Neural cell (in vitro differentiated cells): ENCODE results near the gene GDPD5. TPM values are rescaled to one million over a fixed set of nuclear protein-coding genes. Genes with fewer than 3 reads are reported as not detected.

Source experiments
- H2AFZ ChIP-seq: fragments of 200-600, 300-800 bp; sonication (generic), shearing (Covaris generic); 2 replicates; pipeline ENCODE4 v1.6.0; 2014; ENCODE audit warnings: low read depth, mild to moderate bottlenecking, antibody characterized with exemption, low read length, moderate library complexity
- H3F3A ChIP-seq: fragments of 200-600 bp; shearing (Covaris generic); 2 replicates; pipeline ENCODE4 v1.6.1; 2016; ENCODE audit warnings: mild to moderate bottlenecking, moderate library complexity, mixed read lengths, antibody characterized with exemption, low read length; ENCODE audit not compliant: insufficient read depth, poor library complexity, severe bottlenecking
- H3K27ac ChIP-seq: fragments of 200-600, 300-800 bp; sonication (generic), shearing (Covaris generic); 2 replicates; pipeline ENCODE4 v1.5.1; 2014; ENCODE audit warnings: mild to moderate bottlenecking, low read length, moderate library complexity
- H3K27me3 ChIP-seq: fragments of 300-800, 200-600 bp; sonication (generic), shearing (Covaris generic); 2 replicates; pipeline ENCODE4 v1.6.0; 2014; ENCODE audit warnings: mild to moderate bottlenecking, low read depth, low read length, moderate library complexity; ENCODE audit not compliant: insufficient read depth
- H3K36me3 ChIP-seq: fragments of 300-800, 200-600 bp; sonication (generic), shearing (Covaris generic); 2 replicates; pipeline ENCODE4 v1.5.1; 2014; ENCODE audit warnings: mild to moderate bottlenecking, antibody characterized with exemption, low read length, moderate library complexity; ENCODE audit not compliant: insufficient read depth
- H3K4me2 ChIP-seq: fragments of 300-800, 200-600 bp; sonication (generic), shearing (Covaris generic); 2 replicates; pipeline ENCODE4 v1.6.0; 2014; ENCODE audit warnings: mild to moderate bottlenecking, low read length
- H3K4me3 ChIP-seq: fragments of 300-800, 200-600 bp; sonication (generic), shearing (Covaris generic); 2 replicates; pipeline ENCODE4 v1.5.1; 2014; ENCODE audit warnings: mild to moderate bottlenecking, low read length, moderate library complexity
- H3K79me2 ChIP-seq: fragments of 200-600 bp; shearing (Covaris generic); replicated peaks from 2 replicates; pipeline ENCODE4 v1.6.0; 2014; ENCODE audit warnings: mild to moderate bottlenecking, low read length, moderate library complexity; ENCODE audit not compliant: insufficient read depth
- H3K9ac ChIP-seq: fragments of 300-800, 200-600 bp; sonication (generic), shearing (Covaris generic); 2 replicates; pipeline ENCODE4 v1.6.1; 2016; ENCODE audit warnings: mild to moderate bottlenecking, low read length, mixed read lengths
- H3K9me2 ChIP-seq: fragments of 200-600 bp; shearing (Covaris generic); 2 replicates; pipeline ENCODE4 v1.6.1; 2016; ENCODE audit warnings: mild to moderate bottlenecking, low read length, mixed read lengths; ENCODE audit not compliant: insufficient read depth
- H3K9me3 ChIP-seq: fragments of 200-600, 300-800 bp; sonication (generic), shearing (Covaris generic); 2 replicates; pipeline ENCODE4 v1.6.1; 2016; ENCODE audit warnings: mild to moderate bottlenecking, mixed run types, low read length, moderate library complexity, mixed read lengths
- H4K20me1 ChIP-seq: fragments of 200-600 bp; shearing (Covaris generic); 2 replicates; pipeline ENCODE4 v1.6.1; 2016; ENCODE audit warnings: mild to moderate bottlenecking, mixed run types; ENCODE audit not compliant: insufficient read depth
- CTCF ChIP-seq: fragments of 450-650 bp; IDR thresholded peaks from 2 replicates; pipeline ENCODE4 v1.5.1; 2014; ENCODE audit warnings: antibody characterized with exemption, mild to moderate bottlenecking, moderate library complexity; ENCODE audit not compliant: poor library complexity, severe bottlenecking
- EP300 ChIP-seq: fragments of 450-650 bp; conservative IDR thresholded peaks from 2 replicates; pipeline ENCODE4 v1.6.1; 2014; ENCODE audit warnings: antibody characterized with exemption, mild to moderate bottlenecking, moderate library complexity; ENCODE audit not compliant: poor library complexity, severe bottlenecking
- EZH2 ChIP-seq: fragments of 200-600, 300-800 bp; shearing (Covaris generic), sonication (generic); IDR thresholded peaks from 2 replicates; pipeline ENCODE4 v1.6.1; 2014; ENCODE audit warnings: antibody characterized with exemption, low read length, borderline replicate concordance, mild to moderate bottlenecking; ENCODE audit not compliant: insufficient read depth, poor library complexity, severe bottlenecking
- MXI1 ChIP-seq: fragments of 450-650 bp; conservative IDR thresholded peaks from 2 replicates; pipeline ENCODE4 v1.6.1; 2014; ENCODE audit warnings: antibody characterized with exemption, mild to moderate bottlenecking; ENCODE audit not compliant: poor library complexity, severe bottlenecking
- POLR2AphosphoS5 ChIP-seq: IDR thresholded peaks from 2 replicates; pipeline ENCODE4 v1.6.1; 2012
- RAD21 ChIP-seq: fragments of 450-650 bp; conservative IDR thresholded peaks from 2 replicates; pipeline ENCODE4 v1.6.1; 2014; ENCODE audit warnings: antibody characterized with exemption, mild to moderate bottlenecking, moderate library complexity
- REST ChIP-seq: IDR thresholded peaks from 2 replicates; pipeline ENCODE4 v1.6.1; 2012; ENCODE audit warnings: borderline replicate concordance
- SMC3 ChIP-seq: fragments of 450-650 bp; conservative IDR thresholded peaks from 2 replicates; pipeline ENCODE4 v1.6.1; 2014; ENCODE audit warnings: antibody characterized with exemption, mild to moderate bottlenecking, moderate library complexity; ENCODE audit not compliant: poor library complexity
- TAF1 ChIP-seq: IDR thresholded peaks from 2 replicates; pipeline ENCODE4 v1.6.1; 2012; ENCODE audit warnings: low read depth
- polyA plus RNA-seq: library from polyadenylated mRNA; depleted of rRNA; stranded (reverse); fragments of >200 nt; gene quantifications from 2 replicates; pipeline ENCODE4 v1.2.3, GENCODE V29; 2014

Gene GDPD5
- polyA plus RNA-seq, 1 donor from 2014 or later, result 19.2 TPM

- no peak for TF ChIP-seq SMC3
- no peak for TF ChIP-seq MXI1
- no peak for TF ChIP-seq CTCF
- no peak for TF ChIP-seq EP300
- TF ChIP-seq POLR2AphosphoS5, result no peak
- TF ChIP-seq RAD21, result no peak
- H4K20me1 ChIP-seq, result no peaks in the 10 kb centered on the region
- no peaks in the 10 kb centered on the region for H3K36me3 ChIP-seq
- H3K4me2 ChIP-seq, result no peak overlapping the region
- H3F3A ChIP-seq, result no peaks in the 10 kb centered on the region
- no peak overlapping the region for H2AFZ ChIP-seq
- H3K9me3 ChIP-seq, result no peaks in the 10 kb centered on the region
- H3K27ac ChIP-seq, result no peak overlapping the region
- no peak overlapping the region for H3K9ac ChIP-seq
- no peaks in the 10 kb centered on the region for H3K27me3 ChIP-seq
- no peak overlapping the region for H3K4me3 ChIP-seq
- no peaks in the 10 kb centered on the region for H3K9me2 ChIP-seq
- H3K79me2 ChIP-seq, result no peaks in the 10 kb centered on the region
Observed at GRCh38 chr11:75471176-75471973, 54.4 kb downstream of the GDPD5 start.

- no peaks in the 10 kb centered on the region for H3F3A ChIP-seq
- H3K9ac ChIP-seq, result no peak overlapping the region
- no peak for TF ChIP-seq REST
- no peak for TF ChIP-seq CTCF
- TF ChIP-seq POLR2AphosphoS5, result no peak
- TF ChIP-seq RAD21, result no peak
- TF ChIP-seq EP300, result no peak
- no peak for TF ChIP-seq EZH2
- TF ChIP-seq MXI1, result no peak
- no peak for TF ChIP-seq SMC3
- no peak for TF ChIP-seq TAF1
- no peak overlapping the region for H3K27ac ChIP-seq
- no peaks in the 10 kb centered on the region for H3K27me3 ChIP-seq
- H3K9me2 ChIP-seq, result no peaks in the 10 kb centered on the region
- no peak overlapping the region for H3K4me3 ChIP-seq
- H3K79me2 ChIP-seq, result no peaks in the 10 kb centered on the region
- no peak overlapping the region for H3K4me2 ChIP-seq
- H3K36me3 ChIP-seq, result no peaks in the 10 kb centered on the region
- H2AFZ ChIP-seq, result no peak overlapping the region
- H4K20me1 ChIP-seq, result no peaks in the 10 kb centered on the region
- no peaks in the 10 kb centered on the region for H3K9me3 ChIP-seq
Observed at GRCh38 chr11:75470476-75471080, 55.2 kb downstream of the GDPD5 start.
